SK-N-DZ (cell line): ENCODE measurements around the gene IGSF3.
"Not testable (repeated sequence)": the region's sequence is repeated elsewhere in the genome, so short reads cannot be mapped to it uniquely, and the experiment has no call there.

Source experiments
- DNase-seq: peaks from one replicate; pipeline ENCODE4 v3.0.0-alpha.2; 2015; ENCODE audit warnings: low spot score

The IGSF3 gene

DNA sequence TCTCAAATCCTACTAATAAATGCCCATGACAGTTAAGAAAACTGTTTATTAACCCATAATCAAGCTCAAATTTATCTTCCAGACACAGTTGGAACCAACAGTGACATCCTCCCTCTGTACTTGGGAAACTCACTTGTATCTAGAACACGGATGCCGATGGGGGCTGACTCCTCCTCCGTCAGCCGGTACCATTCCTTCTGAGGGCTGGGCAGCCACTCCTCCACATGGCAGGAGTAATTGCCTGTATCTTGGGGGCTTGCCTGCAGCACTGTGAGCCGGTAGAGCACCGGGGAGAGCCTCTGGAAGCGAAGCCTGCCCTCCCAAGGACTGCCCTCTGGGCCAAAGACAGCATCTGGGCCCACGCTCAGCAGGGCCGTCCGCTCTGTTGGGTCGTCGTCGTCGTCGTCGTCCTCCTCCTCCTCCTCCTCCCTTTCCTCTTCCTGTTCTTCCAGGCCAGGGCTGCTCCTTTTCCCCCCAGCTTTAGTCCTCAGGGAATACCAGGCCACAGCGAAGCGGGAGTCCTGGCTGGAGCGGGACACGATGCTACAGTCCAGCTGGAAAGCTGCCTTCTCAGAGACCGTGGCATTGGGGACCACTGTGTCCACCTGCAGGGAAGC is 88.2 kb downstream of the IGSF3 start:
- no peak for DNase-seq

DNA sequence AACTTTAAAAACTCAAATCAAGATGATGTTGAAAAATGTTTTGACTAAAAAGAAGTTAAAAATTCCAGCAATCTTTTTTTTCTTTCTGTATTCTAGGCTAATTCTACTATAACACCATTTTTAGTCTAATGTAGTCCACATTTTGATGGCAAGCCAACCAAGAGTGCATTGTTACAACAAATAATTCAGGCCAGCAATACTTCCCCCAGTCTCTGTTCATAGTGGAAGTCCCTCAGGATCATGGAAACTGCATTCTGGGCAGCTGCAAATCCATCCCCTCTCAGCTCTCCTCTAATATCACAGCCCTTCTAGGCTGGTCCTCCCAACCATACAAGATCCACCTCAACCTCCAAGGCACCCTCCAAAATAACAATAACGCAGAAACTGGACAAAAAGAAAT is 89.0 kb downstream of the IGSF3 start:
- no peak for DNase-seq

GRCh38 chr1:116577759-116578314 is 89.7 kb downstream of the IGSF3 start:
- no peak for DNase-seq

DNA sequence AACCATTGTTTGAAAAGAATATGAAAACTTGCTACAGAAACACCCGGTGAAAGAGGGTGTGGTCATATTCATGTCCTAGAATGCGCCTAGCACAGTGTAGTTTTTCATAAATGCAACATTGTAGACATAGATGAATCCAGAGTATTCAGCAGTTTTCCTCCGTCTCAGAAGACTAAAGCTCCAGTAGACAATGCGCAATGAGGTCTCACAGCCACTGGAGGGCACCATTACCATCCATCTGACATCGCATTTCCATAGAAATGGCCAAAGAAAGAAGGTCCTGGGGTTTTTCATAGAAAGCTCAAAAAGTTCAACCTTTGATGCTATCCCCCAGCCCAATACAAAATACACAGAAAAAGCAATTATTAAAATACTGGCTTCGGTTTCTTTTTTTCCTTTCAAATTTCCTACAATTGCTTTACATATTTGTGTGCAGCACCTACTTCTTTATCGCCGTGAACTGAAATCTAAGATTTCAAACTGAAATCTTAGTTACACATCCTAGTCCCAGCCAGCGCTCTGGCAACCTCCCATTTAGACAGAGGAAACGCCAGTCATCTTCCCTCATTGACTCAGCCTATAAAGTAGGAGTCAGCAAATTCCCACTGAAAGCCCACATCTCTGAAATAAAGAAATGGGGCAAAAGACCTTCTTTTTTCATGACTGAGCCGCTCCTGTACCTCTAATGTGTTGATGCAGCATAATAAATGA is 92.8 kb downstream of the IGSF3 start:
- DNase-seq = peak; percentile 54

DNA sequence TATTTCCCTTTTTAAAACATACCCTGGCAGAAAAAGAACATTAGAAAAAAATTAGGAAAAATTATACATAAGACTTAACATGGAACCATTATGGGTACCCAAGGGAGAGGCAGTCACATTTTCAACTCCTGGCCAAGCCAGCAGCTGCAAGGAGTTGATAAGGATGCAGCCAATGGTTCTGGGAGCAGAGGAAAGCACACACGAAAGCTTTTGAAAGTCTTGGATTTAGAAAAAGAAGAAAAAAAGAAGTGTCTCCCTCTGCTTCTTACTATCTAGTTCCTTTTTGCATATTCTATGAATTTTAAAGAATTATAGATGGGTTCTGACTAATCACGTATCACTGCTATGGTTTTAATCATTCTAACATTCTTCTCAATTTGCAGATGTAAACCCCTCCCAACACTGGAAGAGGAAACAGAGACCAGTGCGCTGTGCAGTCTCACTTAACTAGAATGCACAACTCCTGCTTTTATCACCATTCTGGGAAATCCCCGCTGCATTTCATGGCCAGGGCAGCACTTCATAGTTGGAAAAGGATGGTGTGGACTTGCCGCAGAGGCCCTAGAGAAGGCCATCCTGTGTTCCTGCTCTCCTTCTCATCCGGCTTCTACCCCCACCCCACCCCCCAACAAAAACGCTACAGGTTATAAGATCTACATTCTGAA is 94.0 kb downstream of the IGSF3 start:
- DNase-seq = no peak

- DNase-seq = no peak
Observed at GRCh38 chr1:116572771-116573430, 94.6 kb downstream of the IGSF3 start.

GRCh38 chr1:116572099-116572498 is 95.4 kb downstream of the IGSF3 start:
- no peak for DNase-seq

DNA sequence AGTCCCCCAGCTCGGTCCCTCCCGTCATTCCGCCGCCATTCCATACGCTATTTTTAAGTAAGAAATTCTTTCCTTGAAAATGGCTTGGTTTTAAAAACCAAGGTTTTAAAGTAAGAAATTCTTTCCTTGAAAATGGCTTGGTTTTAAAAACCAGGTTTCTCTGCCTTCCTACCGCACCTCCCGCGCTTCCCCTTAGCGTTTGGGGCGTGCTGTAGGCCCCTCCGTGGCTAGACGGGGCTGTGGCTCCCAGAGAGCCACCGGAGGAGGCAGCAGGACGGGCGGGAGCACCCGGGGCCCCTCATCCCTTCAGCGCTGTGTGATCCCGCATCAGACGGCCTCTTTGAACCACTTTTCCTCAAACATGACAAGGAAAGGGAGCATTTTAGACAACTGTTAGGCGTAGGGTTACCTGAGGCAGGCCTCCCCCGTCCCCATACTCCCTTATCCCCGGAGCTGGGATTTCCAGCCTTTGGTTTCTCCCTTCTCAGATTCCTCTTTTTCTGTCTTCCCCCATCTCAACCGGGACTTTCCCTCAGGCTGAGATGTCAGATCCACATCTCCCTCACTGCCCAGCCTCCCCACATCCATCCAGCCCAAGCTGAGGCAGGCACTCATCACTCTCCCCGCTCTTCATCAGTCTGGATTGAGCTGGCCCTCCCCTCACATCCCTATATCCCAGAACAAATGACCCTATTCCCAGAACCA is 96.2 kb downstream of the IGSF3 start:
- DNase-seq = no peak

GRCh38 chr1:116570358-116571214 is 96.9 kb downstream of the IGSF3 start, which contains the start of gene CD58:
CD58 (minus strand) TSS chr1:116571026; CDS start chr1:116570972, 54 bp downstream.
- peak; percentile 78 for DNase-seq

DNA sequence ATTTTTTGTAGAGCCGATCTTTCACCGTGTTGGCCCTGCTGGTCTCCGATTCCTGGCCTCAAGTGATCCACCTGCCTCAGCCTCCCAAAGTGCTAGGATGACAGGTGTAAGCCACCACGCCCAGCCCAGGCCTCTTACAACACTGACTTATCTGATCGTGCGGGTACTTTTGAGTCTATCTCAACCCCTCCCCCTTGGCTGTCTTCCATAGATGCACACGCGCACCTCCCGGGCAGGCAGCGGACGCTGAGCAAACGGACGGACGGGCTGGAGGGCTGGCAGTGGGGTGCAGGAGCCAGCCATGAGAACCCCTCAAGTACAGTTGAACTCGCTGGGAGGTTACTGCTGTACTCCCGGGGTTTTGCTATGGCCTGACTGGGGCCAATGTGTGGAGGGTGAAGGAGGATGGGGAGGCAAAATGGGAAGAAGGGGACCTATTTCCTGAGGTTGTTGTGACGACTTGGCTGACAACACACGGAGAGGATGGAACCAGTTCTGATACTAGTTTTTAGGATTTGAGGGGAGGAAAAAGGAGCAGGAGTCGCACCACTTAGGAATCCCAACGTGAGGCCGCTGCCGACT is 97.7 kb downstream of the IGSF3 start:
- peak; percentile 41 for DNase-seq

DNA sequence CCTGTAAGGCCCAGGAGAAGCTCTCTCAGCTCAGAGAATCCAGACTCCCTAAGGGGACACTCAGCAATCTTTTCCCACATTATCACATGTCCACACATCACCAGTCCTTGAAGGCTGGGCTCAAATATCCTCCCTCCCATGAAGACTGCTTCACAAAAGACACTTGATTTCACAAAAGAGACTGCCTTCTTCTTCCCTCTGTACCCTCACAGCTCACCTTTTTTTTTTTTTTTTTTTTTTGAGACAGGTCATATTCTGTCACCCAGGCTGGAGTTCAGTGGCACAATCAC is 98.2 kb downstream of the IGSF3 start:
- DNase-seq = no peak

DNA sequence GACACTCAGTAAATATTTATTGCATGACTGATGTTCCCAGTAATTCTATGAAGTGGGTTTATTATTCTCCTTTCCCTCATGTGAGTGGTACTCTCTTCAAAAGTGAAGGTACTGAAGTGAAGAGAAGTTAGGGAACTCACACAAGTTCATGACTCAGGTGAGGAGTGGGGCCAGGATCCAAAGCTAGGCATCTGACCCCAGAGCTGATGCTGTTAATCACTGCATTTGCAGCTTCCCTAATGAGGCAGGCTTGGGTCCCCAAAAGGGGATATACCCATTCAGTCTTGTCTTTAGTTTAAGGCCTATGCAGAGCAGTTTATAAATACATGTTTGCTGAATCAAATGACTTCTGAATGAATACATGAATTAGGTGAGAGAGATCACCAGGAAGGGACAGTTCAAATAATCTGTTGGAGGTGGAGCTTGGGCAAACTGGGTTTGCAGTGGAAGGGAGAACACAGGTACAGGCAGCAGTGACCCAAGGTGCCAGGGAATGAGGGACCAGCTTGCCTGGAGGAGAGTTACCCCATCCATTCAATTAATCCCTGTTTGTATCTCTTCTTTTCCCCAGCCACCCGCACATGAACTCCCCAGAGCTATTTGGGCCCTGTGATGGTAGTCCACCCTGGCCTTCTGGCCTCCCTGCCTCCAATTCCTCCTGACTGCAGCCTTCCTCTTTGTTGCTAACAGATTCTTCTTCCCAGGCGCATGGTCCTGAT is 98.7 kb downstream of the IGSF3 start:
- DNase-seq = no peak

DNA sequence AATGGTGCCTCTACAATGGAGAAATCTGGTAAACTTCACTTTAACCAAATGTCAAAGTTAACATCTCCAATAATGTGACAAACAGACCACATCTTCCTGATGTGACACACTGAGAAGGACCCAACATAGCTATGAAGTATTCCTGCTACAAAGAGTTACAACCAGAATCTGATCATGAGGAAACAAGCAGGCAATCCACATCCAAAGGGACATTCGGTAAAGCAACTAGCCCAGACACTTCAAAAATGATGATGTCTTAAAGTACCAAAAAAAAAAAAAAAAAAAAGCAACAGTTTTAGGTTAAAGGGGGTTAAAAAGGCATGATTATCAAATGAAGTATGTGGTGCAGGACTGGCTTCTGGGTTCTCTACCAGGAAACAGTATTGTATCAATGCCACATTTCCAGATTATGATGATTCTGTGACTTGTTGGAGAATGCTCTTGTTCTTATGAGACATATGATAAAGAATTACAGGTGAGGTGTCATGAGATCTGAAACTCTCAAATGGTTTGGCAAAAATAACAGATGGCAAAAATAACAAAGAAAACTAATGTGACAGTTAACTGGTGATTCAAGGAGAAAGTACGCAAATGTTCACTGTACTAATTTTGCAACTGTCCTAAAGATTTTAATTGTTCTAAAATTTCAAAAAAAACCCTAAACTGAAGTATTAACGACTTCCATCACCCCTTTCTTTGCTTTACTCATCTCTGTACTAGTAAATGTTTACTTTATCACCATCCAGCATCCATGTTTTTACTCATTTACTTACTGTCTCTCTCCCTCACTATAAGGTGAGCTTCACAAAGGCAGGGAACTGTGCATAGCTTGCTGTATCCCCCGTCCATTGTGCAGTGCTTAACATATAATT is 99.5 kb downstream of the IGSF3 start:
- DNase-seq = no peak

- DNase-seq = no peak
Observed at GRCh38 chr1:116565222-116565621, 102.3 kb downstream of the IGSF3 start.

- DNase-seq = no peak
Observed at GRCh38 chr1:116564426-116564825, 103.1 kb downstream of the IGSF3 start.

GRCh38 chr1:116562465-116562864 is 105.1 kb downstream of the IGSF3 start:
- not testable (repeated sequence) for DNase-seq

DNA sequence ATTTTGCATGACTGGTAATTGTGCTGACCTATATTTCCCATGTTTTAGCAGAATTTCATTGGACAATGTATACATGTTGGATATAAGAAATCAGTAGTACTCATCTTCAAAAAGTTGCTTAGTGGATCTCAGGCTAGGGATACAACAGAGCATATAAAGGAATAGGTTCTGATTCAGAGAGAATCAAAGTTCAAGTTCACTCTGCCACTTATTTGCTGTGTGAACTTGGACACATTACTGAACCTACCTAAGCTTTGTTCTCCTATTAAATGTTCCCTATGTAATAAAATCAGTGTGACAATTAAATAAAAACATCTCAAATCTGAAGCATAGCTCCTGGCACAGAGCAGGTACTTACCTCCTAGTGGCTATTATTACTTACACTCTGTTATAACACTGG is 106.0 kb downstream of the IGSF3 start:
- DNase-seq = no peak

GRCh38 chr1:116560704-116561490 is 106.6 kb downstream of the IGSF3 start:
- DNase-seq = no peak
